CD4-positive, alpha-beta T cell treated with Interleukin-17A for 4 hours (primary cell): ENCODE results near the gene UNKL.

Experiments used
- DNase-seq: peaks from one replicate; pipeline ENCODE4 v3.0.0-alpha.2; 2020; ENCODE audit warnings: mixed read lengths

Gene UNKL

DNA sequence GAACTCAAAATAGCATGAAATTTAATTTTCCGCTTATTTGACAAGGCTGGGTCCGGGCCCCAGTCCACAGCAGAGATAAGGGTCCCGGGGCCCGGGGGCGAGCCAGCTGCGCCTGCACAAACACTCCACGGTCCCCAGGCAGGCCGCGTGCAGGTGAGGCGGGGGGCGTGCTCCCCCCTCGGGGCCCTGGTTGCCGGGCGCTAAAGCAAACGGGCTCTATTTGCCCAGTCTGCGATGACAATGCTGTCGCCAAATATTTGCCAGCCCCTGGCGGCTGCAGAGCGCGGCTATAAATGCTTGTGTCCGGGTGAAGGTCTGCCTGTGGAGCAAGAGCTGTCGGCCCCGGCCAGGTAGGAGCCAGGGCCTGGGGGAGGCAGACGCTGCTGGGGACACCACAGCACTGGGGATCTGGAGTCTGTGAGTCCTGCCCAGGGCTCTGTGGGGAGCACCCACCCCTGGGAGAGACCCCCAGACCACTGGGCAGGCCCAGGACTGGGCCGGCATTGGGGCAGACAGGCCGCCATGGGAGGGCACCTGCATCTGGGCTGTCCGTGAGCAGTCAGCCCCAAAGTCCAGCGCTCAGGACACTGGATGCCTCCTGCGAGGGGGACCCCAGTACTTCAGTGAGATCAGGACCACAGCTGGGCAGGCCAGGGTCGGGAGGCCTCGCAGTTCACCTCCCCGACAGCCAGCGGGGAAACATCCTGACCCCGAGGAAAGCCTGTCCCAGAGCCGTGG lies 16.4 kb upstream of the UNKL start, which contains the start of gene PERCC1:
Gene PERCC1 (plus strand): TSS at position 320 of the 738 bp plus-strand sequence. CDS start 1,516 bp downstream, outside the sequence.
- no peak for DNase-seq

- DNase-seq = no peak
Measured at GRCh38 chr16:1430214-1430758, 15.8 kb upstream of the UNKL start.

DNA sequence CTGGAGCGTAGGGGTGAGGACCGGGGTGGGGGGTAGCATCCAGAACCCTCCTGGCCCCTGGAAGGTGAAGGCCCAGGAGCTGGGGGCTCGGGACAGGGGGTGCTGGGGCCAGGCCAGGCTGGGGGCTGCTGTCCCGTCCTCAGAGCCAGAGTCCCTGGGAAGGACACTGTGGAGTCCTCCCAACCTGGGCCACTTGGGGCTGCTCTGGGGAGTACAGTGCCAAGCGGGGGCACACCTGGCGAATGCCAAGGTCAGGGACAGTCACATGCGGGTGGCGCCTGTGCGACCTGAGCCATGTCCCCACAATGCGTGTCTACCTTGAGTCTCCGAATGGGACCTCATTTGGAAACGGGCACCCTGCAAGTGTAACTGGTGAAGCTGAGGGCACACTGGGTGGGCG lies 15.1 kb upstream of the UNKL start:
- DNase-seq = no peak

GRCh38 chr16:1429012-1429411 lies 14.5 kb upstream of the UNKL start:
- DNase-seq = no peak

DNA sequence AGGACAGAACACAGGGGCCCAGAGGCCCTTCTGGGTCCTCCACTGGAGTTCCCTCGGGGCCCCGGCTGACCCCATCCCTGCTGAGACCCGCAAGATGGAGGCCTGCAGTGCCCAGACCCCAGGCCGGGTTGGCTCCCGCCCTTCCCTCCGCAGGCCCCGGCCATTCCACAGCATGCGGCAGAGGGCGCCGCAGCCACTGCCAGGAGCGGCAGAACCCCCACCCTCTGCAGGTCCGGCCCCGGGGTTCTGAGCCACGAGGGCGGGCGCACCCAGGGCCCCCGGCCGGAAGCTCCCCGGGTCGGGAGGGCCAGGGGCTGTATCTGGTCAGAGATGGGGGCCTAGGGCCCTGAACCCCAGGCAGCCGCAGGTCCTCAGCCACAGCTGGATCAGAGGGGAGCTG lies 14.0 kb upstream of the UNKL start:
- DNase-seq = peak; percentile 54

DNA sequence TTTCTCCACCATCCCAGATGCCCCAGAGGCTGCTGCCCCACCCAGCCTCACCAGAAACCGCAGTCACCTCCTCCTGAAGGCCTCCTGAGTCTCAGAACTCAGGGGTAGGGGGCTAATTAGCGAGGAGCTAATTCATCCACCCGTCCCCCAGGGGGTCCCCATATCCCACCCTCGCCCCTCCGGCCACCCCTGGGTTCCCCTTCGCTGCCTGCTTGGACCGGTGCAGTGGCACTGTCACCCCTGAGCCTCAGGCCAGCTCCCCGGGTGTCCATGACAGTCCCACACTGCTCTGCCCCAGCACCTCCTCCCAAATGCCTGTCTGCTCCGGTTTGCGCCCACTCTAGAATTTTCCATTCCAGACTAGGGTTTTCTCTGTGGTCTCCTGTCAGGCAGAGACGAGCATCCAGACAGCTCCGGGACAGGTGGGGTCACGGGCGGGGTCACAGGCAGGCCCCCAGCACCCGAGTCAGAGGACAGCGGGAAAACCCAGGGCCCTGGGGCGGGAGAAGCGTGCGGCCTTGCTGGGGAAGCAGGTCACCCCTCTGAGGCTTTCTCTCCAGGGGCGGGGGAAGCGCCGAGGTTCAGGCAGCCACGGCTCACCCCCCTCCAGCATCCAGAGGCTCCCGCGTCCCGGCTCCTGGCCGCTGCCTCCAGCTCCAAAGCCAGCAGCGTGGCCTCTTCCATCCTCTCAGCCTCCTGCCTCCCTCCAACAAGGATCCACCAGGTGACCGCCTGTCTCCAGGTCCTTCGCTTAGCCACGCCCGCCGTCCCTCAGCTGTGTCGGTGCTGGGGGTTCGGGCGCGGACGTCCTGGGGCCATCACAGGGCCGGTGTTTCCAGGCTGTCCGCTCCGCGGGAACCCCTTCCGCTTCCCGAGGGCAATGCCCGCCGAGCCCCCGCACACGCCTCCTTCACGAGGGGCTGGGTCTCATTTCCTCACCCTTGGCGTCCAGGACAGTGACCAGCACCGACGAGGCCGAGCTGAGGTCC lies 13.3 kb upstream of the UNKL start:
- no peak for DNase-seq

- no peak for DNase-seq
Measured at GRCh38 chr16:1426734-1427471, 12.4 kb upstream of the UNKL start.

DNA sequence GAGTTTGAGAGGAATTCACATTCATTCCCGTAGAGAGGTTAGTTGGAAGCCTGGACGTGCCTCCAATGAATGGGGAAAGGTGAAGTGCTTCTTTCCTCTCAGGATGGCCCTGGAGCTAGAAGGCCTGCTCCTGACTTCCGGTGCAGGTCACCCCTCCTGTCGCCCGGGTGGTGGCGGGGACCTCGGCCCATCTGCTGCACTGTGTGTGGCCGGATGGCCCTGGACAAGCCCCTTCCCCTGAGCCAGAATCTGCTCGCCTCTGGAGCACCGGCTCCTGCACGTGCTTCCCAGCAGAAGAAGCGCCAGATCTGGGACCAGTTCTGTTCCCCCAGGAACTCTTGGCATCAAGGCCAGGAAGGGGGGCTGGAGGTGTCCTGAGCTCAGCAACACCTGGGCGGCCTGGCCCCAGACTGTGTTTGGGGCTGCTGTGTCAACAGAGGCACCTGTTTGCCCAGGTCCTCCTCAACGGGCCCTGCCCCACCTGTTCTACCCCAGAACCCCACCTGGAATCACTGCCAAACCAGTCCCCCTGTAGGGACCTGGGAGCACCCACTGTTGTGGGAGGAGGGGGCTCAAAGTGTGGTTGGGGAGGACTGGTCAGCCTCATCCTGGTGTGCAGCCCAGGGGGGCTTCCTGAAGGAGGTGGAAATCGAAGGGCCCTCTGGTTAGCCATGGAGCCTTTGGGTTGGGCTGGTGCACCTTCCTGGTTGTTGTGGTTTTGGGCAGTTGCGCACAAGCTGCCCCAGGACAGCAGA lies 11.3 kb upstream of the UNKL start:
- DNase-seq = no peak

GRCh38 chr16:1424028-1424427 lies 9.5 kb upstream of the UNKL start:
- DNase-seq = no peak

GRCh38 chr16:1422076-1422475 lies 7.6 kb upstream of the UNKL start:
- no peak for DNase-seq

DNA sequence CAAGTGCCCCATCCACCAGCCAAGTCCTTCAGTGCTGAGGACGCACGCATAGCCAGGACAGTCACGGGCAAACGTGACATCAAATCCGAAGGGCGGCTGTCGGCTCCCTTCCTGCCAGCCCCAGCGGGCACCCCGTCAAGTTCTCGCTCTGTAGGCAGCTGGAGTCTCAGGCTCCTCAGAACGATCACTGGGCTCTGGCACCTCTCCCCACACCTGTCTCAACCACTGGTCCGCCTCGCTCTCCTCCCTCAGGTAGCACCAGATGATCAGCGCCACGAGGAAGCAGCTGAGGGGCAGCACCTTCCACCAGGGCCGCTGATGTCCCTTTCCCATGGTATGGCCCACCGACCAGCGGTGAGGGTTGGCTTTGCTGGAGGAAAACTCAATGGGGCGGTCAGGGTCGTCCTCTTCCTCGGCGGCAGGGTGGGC lies 5.6 kb upstream of the UNKL start:
- no peak for DNase-seq

GRCh38 chr16:1416521-1416941 lies 2.0 kb upstream of the UNKL start:
- no peak for DNase-seq

DNA sequence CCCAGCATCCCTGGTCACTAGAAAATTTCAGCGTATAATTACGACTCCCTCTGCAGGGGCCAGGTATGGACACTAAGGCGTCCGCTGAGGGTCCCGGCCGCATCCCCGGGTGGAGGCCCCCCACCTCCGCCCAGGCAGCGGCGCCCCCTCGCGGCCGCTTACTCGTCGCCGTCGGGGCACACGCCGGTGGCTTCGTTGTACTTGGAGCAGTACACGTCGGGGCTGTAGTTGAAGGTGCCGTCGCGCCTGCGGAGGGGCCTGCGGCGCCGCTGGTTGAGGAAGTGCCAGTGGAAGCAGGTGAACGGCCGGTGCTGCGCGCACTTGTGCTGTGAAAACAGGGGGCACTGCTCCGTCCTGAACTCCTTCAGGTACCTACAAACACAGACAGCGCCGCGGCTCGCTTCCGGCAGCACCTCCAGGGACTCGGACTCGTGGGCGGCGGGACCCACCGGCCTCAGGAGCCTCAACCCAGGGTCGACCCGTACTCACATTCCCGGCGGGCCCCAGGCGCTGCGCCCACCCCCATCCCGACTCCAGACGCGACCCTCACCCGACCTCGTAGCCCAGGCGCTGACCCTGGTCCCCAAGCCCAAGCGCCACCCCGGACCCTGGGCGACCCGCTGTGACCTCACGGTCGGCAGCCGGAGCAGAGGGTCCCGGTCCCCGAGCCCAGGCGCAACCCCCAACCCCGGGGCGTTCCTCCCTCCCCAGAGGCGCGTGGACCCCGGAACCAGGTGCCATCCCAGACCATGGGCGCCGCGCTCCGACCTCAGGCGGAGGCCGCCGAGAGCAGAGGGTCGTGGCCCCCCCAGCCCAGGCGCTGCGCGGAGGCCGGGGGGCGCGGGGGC lies 596 bp downstream of the UNKL start:
- DNase-seq = peak; percentile 72

GRCh38 chr16:1412847-1413246 lies 1.7 kb downstream of the UNKL start:
- DNase-seq = no peak

GRCh38 chr16:1408171-1408837 lies 6.2 kb downstream of the UNKL start:
- peak; percentile 98 for DNase-seq

- no peak for DNase-seq
Measured at GRCh38 chr16:1407753-1408152, 6.8 kb downstream of the UNKL start.

DNA sequence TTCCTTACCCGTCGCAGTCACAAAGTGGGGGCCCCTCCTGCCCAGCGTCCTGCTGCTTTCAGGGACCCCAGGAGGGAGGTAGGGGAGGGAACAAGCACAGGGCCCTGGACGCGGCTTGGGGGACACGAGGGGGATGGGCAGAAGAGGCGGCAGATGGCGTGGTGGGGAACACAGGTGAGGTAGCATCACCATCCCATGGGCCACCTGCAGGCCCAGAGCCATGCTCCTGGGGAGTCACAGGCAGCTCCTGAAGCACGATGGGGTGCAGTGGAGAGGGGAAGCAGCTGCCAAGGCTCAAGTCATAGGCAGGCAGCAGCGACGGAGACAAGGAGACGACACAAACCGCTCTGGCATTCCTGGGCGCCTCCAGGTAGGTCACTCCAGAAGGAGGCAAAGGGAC lies 10.8 kb downstream of the UNKL start:
- DNase-seq = no peak

- no peak for DNase-seq
Measured at GRCh38 chr16:1403036-1403435, 11.5 kb downstream of the UNKL start.

GRCh38 chr16:1401758-1402154 lies 12.7 kb downstream of the UNKL start:
- DNase-seq = no peak

- no peak for DNase-seq
Measured at GRCh38 chr16:1401061-1401757, 13.3 kb downstream of the UNKL start.
